NCI-H446 (cell line): Measurements from ENCODE around the gene TTLL1.
A peak's percentile ranks its signal among the peaks of the same experiment; 100 is the strongest.

Experiments used
- DNase-seq, 2 experiments: peaks; one replicate each; lab custom pipeline; 2025; lab: John Stamatoyannopoulos, UW

TTLL1 gene

DNA sequence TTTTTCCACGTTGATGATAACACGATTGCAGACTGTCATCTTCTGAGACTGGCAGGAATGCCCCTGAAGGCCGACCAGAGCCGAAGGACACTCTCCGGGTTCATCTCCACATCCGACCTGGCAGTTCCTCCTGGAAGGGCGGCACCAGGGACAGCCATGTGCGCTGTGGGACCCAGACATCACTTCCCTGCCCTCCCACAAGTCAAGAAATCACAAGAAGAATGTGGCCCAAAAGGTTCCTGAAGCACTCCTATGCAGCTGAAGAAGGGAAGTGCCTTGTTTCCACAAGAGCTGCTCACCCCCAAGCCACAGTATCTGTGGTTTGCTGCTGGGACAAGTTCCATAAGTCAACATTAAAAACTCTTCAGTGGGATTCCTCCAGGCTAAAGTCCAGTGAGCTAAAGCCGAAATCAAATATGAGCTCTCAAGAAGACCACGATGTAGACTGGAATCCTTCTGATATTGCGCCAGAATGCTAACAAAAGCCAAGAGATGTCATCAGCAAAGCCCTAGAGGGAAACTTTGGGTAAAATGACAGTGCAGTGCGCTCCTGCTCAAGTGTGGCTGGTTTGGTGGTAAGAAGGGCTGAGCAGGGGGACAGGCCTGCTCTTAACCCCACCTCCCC is 95.4 kb downstream of the TTLL1 start:
- no peak for DNase-seq

GRCh38 chr22:42992886-42993479 is 96.2 kb downstream of the TTLL1 start:
- DNase-seq: no peak

GRCh38 chr22:42992092-42992491 is 97.1 kb downstream of the TTLL1 start:
- DNase-seq: no peak

DNA sequence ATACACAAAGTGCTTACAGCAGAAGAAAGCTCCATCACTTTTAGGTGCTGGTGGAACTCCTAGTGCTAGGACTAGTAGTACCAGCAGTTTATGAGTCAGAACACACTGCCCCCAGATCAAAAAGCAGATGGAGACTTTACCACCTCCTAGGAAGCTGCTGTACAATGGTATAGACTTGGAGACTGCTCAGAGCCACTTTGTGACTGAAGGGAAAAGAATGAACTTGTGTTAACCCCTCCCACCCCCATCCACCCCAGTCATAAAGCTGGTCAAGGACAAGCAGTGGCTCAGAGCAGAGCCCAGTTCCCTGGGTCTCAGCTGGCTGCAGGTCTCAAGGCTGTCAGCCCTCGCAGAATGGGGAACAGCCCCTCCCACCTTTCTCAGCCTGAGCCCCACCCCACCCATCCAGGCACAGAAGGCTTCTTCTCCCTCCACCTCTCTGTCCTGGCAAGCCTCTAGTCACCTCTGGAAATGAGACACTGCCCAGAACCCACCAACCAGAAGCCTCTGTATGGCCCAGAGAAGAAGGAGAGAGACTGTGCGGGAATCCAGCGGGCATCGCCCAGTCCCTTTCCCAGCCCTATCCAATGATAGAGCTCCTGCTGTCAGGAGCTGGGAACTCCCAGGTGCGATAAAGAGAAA is 98.1 kb downstream of the TTLL1 start:
- no peak for DNase-seq

GRCh38 chr22:42990131-42990838 is 98.9 kb downstream of the TTLL1 start:
- DNase-seq: peak in 1 of 2 experiments; percentile 26
